Activated naive CD4-positive, alpha-beta T cell treated with anti-CD3 and anti-CD28 coated beads, Interleukin-2, amount 50 U/mL, for 16 hours (primary cell): ENCODE measurements around the gene ZNF528.

ENCODE experiments used
- DNase-seq: peaks from one replicate; pipeline ENCODE4 v3.0.0-alpha.2; 2020

Gene ZNF528

GRCh38 chr19:52397310-52398080, at the start of gene ZNF528:
ZNF528 (plus strand) TSS chr19:52397849; CDS start chr19:52402014, 4,165 bp downstream.
- DNase-seq, result peak; percentile 94

- DNase-seq, result no peak
These were observed 46.1 kb upstream of the ZNF528 start for GRCh38 chr19:52351512-52351911.

GRCh38 chr19:52366414-52366824, 31.2 kb upstream of the ZNF528 start:
- no peak for DNase-seq

DNA sequence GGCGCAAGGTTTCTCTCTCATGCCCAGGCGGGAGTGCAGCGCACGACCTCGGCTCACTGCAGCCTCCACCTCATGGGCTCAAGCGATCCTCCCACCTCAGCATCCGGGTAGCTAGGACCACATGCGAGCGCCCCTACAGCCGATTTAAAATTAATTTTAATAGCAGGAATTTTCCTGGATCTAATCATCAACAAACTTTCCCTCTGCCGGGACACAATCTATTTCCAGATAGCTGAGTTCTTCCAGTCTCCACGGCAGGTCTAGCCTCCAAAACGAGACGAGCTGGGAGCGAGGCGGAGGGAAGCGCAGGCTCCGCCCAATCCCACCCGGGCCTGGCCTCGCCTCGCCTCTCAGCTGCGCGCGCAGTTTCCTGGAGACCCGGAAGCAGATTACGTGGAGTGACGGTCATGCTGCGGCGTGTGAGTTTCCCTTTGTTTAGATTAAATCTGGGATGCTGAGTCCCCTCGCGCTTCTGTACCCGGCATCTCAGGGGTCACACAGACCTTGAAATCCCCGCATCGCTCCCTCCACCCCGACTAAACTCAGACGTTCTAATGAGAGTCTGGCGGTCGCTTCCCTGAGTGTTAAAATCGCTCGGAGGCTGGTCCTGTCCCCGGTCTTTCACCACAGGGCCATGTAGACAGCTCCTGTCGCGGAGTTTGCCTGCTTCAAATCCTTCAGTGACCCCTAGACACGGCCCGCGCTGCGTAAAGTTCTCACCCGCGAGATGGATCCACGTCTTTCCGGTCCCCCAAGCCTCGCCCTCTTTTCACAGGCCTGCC, 27.9 kb upstream of the ZNF528 start, which contains the start of gene ZNF880:
Gene ZNF880, plus strand, starts transcription at position 365 of the 782 bp plus-strand sequence. Its CDS starts 43 bp downstream, at position 408.
- DNase-seq, result peak; percentile 94

DNA sequence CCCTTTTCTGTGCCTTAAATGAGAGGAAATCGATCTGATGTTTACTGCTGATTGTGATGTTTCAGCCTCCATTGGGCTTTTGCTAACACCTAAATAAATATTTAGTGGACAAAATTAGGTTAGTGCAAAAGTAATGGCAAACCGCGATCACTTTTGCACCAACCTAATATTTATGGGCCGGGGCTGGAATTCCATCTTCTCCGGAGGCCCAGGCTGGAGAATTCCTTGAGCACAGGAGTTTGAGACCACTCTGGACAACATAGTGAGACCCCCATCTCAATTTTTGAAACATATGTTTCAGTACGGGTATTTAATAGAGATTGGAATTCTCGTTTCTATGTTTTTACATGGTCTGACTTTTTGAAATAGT, 27.3 kb upstream of the ZNF528 start:
- DNase-seq, result no peak

- no peak for DNase-seq
These were observed 6.5 kb upstream of the ZNF528 start for GRCh38 chr19:52391135-52391534.

GRCh38 chr19:52398081-52398441, 412 bp downstream of the ZNF528 start:
- DNase-seq, result peak; percentile 13

DNA sequence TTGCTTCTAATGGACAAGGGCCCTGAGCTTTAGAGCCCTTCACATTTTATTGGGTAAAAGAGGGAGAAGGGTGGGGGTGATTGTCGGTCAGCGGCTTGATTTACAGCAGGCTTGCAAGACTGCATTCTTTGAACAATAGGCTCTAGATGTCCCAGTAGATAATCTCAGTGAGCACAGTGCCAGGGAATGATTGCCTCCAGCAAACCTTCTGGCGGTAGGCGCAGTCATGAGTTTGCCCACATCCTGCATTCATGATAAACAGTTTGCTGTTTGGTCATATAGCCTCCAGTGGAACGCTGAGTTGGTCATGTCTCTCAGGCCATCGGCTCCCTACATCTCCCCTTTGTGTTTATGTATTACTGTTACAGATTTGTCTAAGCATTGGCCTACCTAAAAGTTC, 12.6 kb downstream of the ZNF528 start:
- no peak for DNase-seq

DNA sequence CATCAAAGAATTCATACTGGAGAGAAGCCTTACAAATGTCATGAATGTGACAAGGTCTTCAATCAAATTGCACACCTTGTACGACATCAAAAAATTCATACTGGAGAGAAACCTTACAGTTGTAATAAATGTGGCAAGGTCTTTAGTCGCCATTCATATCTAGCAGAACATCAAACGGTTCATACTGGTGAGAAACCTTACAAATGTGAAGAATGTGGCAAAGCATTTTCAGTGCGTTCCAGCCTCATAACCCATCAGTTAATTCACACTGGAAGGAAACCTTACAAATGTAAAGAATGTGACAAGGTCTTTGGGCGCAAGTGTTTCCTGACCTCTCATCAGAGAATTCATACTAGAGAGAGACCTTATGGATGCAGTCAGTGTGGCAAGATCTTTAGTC, 18.1 kb downstream of the ZNF528 start:
- no peak for DNase-seq

GRCh38 chr19:52428937-52429336, 31.3 kb downstream of the ZNF528 start, which contains the start of gene ZNF534:
ZNF534 (plus strand) TSS chr19:52429148; CDS start chr19:52431475, 2,327 bp downstream.
- no peak for DNase-seq

DNA sequence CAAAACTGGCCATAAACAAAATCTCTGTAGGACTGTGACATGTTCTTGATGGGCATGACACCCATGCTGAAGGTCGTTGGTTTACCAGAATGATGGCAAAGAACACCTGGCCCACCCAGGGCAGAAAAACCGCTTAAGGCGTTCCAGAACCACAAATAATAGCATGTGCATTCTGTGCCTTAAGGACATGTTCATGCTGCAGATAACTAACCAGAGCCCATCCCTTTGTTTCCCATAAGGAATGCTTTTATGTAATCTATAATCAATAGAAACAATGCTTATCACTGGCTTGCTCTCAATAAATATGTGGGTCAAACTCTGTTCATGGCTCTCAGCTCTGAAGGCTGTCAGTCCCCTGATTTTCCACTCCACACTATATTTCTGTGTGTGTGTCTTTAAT, 44.5 kb downstream of the ZNF528 start:
- no peak for DNase-seq

DNA sequence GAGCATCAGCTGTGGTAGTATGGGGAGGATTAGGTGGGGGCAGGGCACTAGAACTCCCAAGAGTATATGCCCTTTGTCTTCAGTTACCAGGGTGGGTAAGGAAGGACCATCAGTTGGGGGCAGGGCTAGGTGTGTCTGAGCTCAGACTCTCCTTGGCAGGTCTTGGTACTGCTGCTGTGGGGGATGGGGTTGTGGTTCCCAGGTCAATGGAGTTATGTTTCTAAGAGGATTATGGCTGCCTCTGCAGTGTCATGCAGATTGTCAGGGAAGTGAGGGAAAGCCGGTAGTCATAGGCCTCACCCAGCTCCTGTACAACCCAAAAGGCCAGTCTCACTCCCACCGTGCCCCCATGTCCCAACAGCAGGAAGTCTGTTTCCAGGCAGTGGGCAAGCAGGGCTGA, 46.9 kb downstream of the ZNF528 start:
- DNase-seq, result no peak

GRCh38 chr19:52451241-52451640, 53.6 kb downstream of the ZNF528 start:
- DNase-seq, result no peak

DNA sequence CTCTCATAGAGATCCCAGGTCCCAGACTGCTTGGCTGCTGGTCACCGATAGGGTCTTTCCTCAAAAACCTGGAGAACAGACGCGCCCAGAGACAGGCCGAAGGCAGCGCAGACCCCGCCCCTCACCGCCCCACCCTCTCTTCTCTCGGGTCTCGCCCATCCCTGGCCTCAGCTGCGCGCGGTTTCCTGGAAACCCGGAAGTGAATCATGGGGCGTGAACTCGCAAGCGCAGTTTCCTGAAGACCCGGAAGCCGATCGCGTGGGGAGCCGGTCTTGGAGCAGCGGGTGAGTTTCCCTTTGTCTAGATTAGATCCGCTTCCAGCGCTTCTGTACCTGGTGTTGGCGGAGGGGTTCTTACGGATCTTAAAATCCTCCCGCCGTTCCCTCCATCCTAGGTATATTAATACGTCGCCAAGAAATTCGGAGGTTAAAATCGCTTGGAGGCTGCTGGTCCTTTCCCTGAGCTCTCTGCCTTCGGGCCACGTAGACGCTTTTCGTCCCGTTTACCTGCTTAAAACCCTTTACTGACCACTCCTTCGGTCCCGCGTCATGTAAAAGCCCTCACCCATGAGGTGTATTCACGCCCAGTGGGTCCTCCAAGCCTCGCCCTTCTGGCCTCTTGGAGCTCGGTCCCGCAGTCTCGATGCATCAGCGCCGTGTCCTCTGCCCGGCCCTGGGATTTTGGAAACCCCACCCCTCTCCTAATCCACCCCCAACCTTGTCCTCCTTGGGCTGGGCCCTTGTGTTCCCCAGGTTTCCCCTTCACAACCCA, 55.9 kb downstream of the ZNF528 start, which contains the start of gene ZNF578:
Gene ZNF578, plus strand, starts transcription at position 230 of the 771 bp plus-strand sequence. CDS start 48,293 bp downstream, outside the sequence.
- DNase-seq, result peak; percentile 72

GRCh38 chr19:52464798-52465470, 67.3 kb downstream of the ZNF528 start:
- DNase-seq, result no peak
